GM21825 (cell line): ENCODE results near the gene DPEP1.
"Not testable (repeated sequence)": the region's sequence is repeated elsewhere in the genome, so short reads cannot be mapped to it uniquely, and the experiment has no call there.

Experiments
- ATAC-seq: cut with Tn5 transposase; IDR thresholded peaks from one replicate; pipeline ENCODE4 v1.9.1; 2021; ENCODE audit warnings: mild to moderate bottlenecking, moderate library complexity; ENCODE audit not compliant: unreplicated experiment

Gene DPEP1

DNA sequence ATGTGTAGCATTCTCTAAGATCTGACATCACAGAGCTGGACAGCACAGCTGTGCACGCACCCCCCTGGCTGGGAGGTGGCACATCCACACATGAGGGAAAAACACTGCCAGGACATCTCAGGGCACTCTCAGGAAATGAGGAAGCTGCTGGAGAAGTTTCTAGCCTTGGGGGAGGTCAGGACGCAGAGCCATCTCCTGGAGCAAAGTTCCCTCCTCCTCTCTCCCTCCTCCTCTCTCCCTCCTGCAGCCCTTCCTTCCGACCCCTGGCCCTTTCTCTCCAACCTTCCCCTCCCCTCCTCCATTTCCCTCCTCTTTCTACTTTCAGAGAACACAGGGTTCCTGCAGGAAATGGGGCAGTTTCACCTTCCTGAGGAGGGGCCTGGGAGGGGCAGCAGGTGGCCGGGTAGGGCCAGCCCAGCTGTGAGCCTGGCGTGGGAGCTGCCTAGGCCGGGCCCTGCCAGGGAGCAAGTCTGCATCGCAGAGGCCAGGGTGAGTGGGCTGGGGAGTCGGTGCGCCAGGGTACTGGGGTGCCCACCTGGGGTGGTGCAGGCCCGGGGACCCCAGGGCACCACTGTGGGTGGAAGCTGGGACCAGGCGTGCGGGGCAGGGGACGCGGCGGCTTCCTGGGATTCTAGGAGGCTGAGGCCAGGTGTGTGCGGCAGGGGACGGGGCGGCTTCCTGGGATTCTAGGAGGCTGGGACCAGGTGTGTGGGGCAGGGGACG, at the start of gene DPEP1:
DPEP1 (plus strand) TSS at position 412 of the 723 bp plus-strand sequence. CDS start 16,769 bp downstream, outside the sequence.
- ATAC-seq, result no peak

DNA sequence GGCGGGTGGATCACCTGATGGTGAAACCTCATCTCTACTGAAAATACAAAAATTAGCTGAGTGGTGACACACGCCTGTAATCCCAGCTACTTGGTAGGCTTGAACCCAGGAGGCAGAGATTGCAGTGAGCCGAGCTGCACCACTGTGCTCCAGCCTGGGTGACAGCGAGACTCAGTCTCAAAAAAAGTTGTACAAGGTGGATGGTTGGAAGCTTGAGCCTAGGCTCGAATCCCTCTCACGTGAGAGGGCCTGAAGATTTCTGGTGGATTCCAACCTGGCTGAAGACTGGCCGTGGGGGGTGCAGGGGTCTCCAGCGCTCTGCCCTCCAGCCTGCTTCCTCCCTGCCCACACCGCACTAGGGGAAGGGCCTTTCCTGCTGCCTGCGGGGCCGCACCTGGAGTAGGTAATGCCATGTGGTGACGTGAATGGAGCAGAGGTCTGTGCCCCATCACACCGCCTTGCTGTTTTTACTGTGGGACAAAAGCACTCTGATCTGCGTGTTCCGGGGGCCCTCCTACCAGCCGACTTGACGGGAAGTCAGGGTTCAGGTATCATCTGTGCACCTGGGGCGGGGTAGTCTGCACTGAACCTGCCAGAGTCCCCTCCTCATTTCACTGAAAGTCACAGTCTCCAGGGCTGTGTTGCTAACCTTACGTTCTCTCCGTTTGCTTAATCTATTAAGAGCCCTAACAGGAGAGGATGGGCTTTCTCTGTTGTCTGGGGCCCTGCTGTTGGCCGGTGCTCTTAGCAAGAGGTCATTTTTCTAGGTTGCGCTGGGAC, 48.8 kb upstream of the DPEP1 start:
- no peak for ATAC-seq

DNA sequence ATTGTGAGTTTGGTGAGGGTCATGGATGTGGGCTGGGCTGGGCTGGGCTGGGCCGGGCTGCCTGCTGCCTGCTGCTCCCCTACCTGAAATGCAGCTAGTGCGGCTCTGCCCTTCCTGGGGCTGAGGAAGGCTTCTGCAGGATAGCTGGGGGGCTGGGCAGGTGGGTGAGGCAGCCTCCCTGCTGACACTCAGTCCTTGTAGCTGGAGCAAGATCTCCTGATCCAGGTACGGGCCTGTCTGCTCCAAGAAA, 48.3 kb upstream of the DPEP1 start:
- ATAC-seq, result no peak

DNA sequence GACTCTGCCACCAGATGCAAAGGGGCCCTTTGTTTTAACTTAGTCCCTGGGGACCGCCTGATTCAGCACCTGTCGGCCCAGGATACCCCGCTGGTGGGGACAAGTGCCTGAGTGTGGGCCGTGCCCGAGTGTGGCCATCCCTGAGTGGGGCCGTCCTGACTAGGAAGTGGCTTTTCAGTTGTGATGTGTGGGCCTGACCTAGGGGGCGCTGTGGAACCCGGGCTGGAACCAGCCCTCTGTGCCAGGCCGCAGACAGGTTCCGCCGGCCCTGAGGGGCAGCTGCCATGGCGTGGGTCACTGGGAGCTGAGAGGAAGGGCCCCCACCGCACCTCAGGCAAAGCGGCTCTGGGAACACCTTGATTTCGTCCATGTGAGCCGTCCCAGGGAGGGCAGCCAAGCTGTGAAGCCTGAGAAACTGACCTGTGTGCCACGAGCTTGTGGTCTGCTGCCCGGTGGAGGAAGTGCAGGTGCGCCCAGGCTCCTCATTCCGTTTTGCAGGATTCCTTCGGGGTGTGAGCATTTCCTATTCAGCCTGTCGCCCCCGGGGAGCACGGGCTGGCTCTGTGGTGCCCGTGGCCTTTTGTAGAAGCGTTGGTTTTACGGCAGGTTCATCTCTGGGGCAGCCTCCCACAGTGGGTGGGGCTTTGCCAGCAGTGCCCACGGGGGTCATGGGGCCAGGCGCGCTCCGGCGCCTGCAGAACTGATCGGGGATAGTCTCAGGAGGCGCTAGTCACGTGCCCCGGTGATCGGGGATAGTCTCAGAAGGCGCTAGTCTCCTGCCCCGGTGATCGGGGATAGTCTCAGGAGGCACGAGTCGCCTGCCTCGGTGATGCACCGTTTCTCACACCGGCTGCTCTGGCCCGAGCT, 47.7 kb upstream of the DPEP1 start:
- ATAC-seq, result peak; percentile 34

DNA sequence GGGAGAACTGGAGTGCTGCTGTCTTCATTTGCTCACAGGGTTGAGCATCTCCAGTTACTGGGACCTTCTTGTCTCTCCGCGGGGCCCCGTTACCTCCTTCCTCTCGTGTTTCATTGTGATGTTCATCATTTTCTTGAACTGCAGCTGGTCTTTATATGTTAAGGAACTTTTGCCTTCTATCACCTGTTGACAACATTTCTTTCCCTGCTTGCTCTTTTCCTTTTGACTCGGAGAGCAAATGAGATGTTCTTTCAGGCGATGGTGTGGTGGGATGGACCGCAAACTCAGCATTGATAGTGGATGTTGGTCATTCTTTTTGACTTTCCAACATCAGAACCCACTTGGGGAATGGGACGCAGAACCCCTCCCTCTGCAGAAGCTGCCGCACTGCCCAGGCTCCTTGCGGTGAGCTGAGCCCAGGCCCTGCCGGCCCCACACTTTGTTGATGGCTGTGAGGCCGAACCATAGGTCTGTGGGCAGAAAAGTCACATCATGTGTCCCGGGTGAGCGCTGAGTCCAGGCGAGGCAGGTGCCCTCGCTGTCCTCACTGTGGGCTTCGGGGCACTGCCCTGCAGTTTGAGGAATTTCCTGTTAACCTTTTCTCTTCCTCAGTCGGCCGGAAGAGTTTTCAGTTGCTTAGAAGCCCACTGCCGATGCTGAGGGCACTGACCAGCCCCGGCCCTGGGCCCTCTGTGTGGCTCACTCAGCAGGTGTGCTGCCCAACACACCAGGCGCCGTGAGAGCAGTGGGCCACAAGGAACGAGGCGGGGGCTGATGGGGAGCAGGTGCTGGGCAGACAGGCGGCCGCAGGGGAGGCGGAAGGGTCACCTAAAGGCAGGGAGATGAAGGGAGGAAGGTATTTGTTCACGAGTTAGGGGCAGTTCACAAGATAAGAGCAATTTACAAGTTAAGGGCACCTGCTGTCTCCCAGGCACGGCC, 45.5 kb upstream of the DPEP1 start:
- ATAC-seq, result no peak

DNA sequence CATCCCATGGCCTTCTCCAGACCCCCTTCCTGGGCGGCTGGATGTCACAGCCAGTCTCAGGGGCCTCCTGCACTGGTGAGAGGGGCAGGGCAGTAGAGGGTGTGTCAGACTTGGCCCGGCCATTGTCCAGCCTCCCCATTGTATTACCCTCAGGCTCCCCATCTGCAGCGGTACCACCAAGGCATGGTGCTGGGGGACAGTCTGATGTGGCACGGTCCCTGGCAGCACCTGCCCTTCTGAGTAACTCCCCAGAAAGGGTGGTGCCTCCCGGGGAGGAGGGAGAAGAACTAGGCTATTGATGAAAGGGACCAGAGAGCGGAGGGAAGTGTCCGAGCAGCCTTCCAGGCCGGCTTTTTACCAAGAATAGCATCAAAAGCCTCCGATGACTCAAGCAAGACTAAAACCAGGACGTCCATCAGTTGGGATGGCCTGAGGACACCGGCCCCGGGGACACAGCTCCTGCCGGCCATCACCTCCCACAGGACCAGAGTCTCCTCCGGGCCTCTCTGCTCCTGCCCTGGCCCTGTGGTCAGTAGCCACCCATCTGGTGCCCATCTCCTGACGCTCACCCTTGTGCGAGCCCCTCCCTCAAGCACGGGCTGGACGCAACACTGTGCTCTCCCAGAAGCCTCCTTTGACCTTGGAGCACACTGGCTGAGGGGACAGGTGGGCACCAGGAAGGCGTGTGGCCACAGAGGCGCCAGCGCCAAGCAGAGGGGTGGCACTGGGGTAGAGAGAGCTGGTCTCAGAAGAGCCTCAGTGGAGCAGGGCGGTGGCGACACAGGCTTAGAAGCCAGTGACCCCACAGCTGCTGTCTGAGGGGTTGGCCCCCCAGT, 43.7 kb upstream of the DPEP1 start:
- ATAC-seq, result no peak

DNA sequence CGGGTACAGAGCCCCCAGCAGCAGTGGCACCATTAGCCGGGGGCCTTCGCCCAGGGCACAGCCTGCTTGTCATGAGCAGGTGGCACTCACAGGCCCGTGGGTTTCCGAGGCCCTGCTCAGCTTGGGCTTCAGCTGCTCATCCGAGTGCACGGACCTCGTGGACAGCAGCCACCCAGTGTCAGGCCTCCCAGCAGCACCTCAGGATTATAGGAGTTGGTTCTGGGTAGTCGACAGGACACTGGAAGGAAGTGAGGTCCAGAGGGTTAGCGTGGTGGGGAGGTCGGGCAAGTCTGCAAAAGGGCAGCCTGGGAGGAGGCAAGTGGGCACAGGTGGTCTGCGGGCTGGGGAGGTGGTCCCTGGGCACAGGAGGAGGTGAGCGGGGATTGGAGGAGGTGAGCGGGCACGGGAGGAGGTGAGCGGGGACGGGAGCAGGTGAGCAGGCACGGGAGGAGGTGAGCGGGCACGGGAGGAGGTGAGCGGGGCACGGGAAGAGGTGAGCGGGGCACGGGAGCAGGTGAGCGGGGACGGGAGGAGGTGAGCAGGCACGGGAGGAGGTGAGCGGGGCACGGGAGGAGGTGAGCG, 43.0 kb upstream of the DPEP1 start:
- ATAC-seq, result no peak

DNA sequence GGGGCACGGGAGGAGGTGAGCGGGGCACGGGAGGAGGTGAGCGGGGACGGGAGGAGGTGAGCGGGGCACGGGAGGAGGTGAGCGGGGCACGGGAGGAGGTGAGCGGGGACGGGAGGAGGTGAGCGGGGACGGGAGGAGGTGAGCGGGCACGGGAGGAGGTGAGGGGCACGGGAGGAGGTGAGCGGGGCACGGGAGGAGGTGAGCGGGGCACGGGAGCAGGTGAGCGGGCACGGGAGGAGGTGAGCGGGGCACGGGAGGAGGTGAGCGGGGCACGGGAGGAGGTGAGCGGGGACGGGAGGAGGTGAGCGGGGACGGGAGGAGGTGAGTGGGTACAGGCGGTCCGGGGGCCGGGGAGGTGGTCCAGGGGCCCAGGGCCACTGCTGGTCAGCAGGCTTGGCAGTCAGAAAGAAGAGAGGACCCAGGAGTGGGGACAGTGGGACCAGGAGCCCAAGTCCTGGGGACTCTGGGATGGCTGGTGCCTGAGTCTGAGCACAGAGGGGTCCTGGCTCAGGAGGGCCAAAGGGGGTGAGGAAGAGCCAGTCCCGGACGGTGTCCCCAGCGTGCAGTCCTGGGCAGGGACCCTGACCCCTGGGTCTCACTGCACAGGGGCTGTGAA, 42.4 kb upstream of the DPEP1 start:
- ATAC-seq, result not testable (repeated sequence)

DNA sequence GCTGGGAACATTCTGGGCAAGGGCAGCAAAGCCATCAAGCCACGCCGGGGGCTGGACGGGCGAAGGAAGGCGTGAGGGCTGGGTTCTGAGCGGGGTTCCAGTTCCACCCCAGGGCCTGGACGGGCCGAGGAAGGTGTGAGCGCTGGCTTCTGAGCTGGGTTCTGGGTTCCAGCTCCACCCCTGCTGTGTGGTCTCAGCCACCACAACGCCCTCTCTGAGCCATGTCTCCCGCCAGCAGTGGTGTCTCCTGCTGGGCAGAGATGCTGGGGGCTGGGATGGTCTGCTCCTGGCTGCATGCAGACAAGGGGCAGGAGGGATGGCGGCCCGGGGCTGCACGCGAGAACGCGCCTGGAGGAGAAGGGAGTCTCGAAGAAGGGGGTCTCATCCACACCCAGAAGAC, 41.8 kb upstream of the DPEP1 start:
- no peak for ATAC-seq

DNA sequence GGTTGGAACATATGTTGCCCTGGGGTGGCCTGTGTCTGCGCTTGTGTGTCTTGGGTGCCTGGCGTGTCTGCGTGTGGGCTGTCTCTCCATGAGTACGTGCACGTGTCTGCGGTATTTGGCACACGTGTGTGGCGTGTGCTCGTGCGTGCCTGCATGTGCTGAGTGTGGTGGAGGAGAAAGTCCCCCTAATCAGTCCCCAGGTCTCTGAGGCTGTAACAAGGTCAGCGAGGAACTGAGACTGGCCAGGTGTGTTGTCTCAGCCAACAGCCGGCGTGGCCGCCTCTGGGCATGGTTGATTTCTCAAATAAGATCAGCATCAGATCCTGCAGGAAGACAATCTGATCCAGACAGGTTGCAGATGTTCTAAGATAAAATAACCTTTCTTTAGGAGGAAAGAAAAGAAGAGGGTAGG, 41.4 kb upstream of the DPEP1 start:
- ATAC-seq, result no peak

DNA sequence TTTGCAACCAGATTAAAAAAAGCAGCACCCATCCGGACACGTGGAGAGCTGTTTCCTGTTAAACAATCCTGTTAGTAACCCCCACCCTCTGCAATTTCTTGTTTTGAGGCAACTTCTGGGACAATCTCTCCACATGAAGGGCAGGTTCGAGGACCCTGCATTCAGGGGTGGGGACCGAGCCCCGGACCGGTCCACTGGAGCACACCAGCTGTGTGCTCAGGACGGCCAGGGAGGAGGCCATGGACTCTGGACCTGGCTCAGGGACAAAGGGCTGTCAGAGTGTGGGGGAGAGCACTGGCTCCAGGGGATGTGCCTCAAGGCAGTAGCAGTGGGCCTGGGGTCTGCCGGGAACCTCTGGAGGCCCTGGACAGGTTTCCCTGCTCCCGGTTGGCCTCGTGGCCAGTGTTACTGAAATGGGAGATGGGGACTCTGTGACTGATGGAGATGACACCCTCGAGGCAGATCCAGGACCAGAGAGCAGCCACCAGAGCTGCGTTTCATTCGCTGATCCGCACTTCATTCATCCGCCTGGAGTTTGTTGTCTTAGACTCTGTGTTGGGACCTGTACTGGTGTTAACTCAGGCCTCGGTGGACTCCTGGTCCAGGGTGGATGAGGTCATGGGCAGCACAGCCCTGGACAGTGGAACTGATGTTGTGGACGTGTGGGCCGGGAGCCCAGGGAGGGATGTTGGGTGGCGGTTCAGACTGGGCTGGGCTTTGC, 40.8 kb upstream of the DPEP1 start:
- ATAC-seq, result no peak

DNA sequence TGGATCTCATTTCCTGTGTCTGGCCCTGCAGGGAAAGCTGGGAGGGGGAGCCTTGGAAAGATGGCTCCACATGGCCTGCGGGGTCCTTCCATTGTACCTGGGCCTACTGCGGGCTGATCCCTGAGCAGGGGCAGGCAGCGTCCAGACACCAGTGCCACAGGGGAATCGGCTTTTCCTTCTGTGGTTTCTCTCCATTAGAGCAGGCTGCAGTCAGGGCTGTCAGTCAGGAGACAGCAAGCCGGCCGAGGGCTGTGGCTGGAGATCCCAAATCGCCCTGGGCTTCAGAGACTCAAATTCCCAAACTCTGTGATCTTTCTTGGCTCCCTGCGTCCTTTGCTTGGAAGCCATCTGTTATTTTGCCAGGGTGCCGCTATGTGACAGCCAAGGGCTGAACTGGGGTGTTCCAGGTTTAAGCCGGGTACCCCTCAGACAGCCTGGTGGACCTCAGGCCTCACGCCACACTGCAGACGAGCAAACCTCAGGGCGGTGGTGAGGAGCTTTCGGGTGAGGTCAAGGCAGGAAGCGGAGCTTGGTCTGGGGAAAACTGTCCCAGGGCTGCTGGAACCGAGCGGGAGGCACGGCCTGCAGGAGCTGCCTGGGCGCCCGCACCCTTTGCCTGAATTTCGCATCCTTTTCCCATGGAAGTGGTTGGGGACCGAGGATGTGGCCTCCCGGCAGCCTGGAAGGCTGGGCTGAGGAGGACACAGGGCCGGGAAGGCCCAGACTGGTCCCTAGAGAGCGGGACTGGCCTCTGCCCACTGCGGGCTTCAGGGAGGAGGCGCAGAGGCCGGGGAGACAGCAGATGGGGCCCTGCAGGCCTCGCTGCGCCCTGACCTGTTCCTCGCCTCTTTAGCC, 39.4 kb upstream of the DPEP1 start:
- ATAC-seq, result no peak

DNA sequence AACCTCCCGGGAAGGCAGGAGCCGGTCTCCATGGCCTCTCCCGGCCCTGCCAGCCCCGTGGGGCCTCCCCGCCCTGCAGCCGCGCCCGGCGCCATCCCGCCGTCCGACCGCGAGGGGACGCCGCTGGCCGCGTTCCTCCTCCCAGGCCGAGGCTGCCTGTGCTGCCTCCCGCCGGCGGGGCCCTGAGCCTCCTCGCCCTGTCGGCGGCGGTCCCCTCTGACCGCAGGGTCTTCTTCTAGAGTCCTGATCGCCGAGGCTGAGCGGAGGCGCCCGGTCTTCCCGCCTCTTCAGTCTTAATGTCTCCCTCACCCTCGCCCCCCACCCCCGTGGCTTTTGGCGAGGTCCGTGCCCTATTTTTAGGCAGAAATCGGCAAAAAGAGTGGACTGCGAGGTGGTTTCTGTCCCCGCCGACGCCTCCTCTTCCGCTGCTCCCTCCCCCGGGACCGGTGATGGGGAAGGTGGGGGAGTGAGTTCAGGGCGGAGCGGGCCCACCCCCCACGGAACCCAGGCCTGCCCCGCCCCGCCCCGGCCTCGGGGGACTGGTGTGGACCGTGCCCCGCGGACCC, 38.7 kb upstream of the DPEP1 start:
- no peak for ATAC-seq

DNA sequence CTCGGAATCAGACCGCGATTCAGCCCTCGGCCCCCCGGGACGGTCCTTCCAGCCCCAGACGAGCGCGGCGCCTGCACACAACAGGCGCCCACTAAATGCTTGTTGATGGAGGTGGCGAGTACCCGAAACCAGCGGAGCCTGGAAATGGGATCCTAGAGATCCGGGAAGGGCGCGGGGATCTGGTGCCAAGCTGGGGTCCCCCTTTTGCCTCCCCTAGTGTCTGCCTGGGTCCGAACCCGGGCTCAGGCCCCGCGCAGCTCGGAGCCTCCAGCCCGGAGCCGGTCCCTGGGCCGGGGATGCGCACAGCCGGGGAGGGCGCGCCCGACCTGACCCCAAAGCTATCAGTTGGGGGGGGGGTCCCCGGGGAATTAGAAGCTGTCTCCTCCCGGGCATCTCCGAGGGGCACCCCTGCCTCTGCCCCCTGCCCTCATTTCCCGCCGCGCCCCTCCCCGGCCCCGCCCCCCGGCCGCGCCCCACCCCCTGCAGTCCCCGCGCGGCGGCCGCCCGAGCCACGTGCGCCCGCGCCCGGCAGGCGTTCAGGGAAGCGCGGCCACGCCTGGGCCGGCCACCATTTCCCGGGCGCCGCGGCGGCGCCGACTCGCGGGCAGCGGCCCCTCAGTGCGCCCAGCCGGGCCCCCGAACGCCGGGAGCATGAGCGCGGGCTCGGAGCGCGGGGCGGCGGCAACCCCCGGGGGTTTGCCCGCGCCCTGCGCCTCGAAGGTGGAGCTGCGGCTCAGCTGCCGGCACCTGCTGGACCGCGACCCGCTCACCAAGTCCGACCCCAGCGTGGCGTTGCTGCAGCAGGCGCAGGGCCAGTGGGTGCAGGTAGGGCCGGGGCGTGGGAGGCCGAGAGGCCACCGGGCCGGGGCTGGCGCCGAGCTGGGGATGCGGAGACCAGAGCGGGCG, 37.9 kb upstream of the DPEP1 start, which contains the start of gene CPNE7:
CPNE7 (plus strand) TSS at position 512 of the 906 bp plus-strand sequence; CDS start at position 652, 140 bp downstream.
- no peak for ATAC-seq

DNA sequence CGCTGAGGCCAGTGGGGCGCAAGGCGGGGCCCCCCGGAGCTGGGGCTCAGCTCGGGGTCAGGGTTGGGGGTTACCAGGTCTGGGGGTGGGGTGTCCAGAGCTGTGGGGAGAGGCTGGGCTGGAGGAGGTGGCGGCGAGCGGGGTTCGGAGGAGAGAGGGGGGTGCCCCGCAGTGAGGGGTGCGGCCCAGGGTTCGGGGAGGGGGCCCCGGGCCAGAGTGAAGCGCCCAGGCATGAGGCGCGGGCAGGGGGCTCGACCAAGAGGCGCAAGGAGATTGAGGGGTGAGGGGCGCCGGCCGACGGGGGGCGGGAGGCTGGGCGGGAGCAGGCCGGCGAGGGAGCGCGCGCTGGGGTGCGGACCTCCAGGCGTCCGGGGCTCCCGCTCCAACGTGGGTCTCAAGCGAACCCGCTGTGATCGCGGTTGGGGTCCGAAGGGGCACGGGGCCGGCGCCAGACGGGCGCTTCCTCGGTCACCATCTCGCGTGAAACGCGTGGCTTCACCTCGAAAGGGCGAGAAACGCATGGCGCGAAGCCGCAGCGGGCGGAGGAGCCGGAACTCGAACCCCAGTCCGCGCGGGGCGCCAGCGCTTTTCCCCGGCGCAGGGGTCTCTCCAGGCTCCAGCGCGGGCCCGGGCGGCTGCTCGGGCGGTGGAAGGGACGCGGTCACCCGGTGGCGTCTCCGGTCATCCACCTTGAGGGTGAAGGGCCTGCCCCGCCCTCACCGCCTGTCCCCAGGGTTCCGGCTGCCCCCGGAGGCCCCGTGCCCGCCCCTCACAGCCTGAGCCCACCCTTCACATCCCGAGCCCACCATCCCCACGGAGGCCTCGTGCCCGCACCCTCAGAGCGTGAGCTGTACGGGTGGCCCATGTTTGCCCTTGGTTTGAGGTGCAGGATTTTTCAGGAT, 37.0 kb upstream of the DPEP1 start:
- ATAC-seq, result no peak
